Caco-2 (cell line): ENCODE measurements around the gene PQBP1. TPM values are rescaled to one million over a fixed set of nuclear protein-coding genes. Genes with fewer than 3 reads are reported as not detected.

Experiments
- BruUV-seq: library from RNA; stranded (reverse); fragments of 400-500 nt; replicated peaks from 2 replicates; lab custom pipeline; 2021; lab: Mats Ljungman, UMichigan
- CTCF ChIA-PET: fragments of 300-600 bp; sonication (Branson Sonifier 250); formaldehyde crosslinking; loops from one replicate; lab custom pipeline; 2022; ENCODE audit warnings: antibody characterized with exemption; lab: Charles Lee
- POLR2A ChIA-PET: fragments of 300-600 bp; sonication (Branson Sonifier 250); formaldehyde crosslinking; loops from one replicate; lab custom pipeline; 2022; ENCODE audit warnings: antibody characterized with exemption; lab: Charles Lee
- DNase-seq, 2 experiments: peaks; one replicate each; pipeline versions ENCODE4 v3.0.0 to v3.0.0-alpha.2; 2020 to 2022
- H3K27me3 ChIP-seq: replicated peaks from 2 replicates; pipeline ENCODE4 v1.6.0; 2011; ENCODE audit warnings: low read length; ENCODE audit not compliant: control insufficient read depth, insufficient read depth
- H3K36me3 ChIP-seq: 2 replicates; pipeline ENCODE4 v1.5.1; 2011; ENCODE audit warnings: low read length; ENCODE audit not compliant: control insufficient read depth, insufficient read depth
- H3K4me1 ChIP-seq: fragments of 250-450 bp; sonication (Bioruptor Pico); 2 replicates; pipeline ENCODE4 v1.5.1; 2020; ENCODE audit warnings: mild to moderate bottlenecking
- H3K4me3 ChIP-seq: 2 replicates; pipeline ENCODE4 v1.5.1; 2011; ENCODE audit warnings: low read depth, mild to moderate bottlenecking, control low read depth, low read length
- H3K9me3 ChIP-seq: fragments of 250-450 bp; sonication (Bioruptor Pico); 2 replicates; pipeline ENCODE4 v1.5.1; 2020; ENCODE audit warnings: mild to moderate bottlenecking, moderate library complexity
- H3K27ac Mint-ChIP-seq: one replicate; pipeline ENCODE4 v1.8.0; 2022; ENCODE audit warnings: mixed read lengths; ENCODE audit not compliant: unreplicated experiment
- H3K27me3 Mint-ChIP-seq: one replicate; pipeline ENCODE4 v1.8.0; 2022; ENCODE audit warnings: mixed read lengths; ENCODE audit not compliant: insufficient read depth, unreplicated experiment
- H3K36me3 Mint-ChIP-seq: one replicate; pipeline ENCODE4 v1.8.0; 2022; ENCODE audit warnings: mild to moderate bottlenecking, mixed read lengths; ENCODE audit not compliant: insufficient read depth, unreplicated experiment
- H3K4me1 Mint-ChIP-seq: one replicate; pipeline ENCODE4 v1.8.0; 2022; ENCODE audit warnings: low read depth, mixed read lengths; ENCODE audit not compliant: unreplicated experiment
- H3K4me3 Mint-ChIP-seq: one replicate; pipeline ENCODE4 v1.8.0; 2022; ENCODE audit warnings: mild to moderate bottlenecking, moderate library complexity, mixed read lengths; ENCODE audit not compliant: unreplicated experiment
- H3K9me3 Mint-ChIP-seq: one replicate; pipeline ENCODE4 v1.8.0; 2022; ENCODE audit warnings: mixed read lengths; ENCODE audit not compliant: unreplicated experiment
- intact Hi-C: fragments of 100-400 bp; cut with micrococcal nuclease; formaldehyde crosslinking; loops from one replicate; pipeline ENCODE4 v1.10.0; 2022; ENCODE audit not compliant: unreplicated experiment
- total RNA-seq: library from RNA; stranded (reverse); gene quantifications from 2 replicates; pipeline ENCODE4 v1.2.3, GENCODE V29; 2022
- TF ChIP-seq, protein P1 (sequence below), 2 experiments: fragments of 200-600 bp in 1 of 2; IDR thresholded peaks; 1 replicate in 1 of 2; 2 replicates in 1 of 2; pipeline versions ENCODE4 v1.5.1 to v1.8.0; 2011 to 2022; ENCODE audit warnings: antibody characterized with exemption in 1 of 2, control low read depth in 1 of 2, inconsistent platforms in 1 of 2, low read depth in 1 of 2, low read length in 1 of 2, mild to moderate bottlenecking in 1 of 2, moderate library complexity in 1 of 2; ENCODE audit not compliant: insufficient read depth in 1 of 2, severe bottlenecking in 1 of 2, unreplicated experiment in 1 of 2

Gene PQBP1
- total RNA-seq, 1 experiment from 2014 or later: 114 TPM

GRCh38 chrX:48892896-48893295 is 4.8 kb upstream of the PQBP1 start:
- Mint-ChIP-seq H3K9me3 (no peaks in the 10 kb centered on the region), H3K4me1 (peaks cover 9% of the 10 kb centered on the region), H3K27me3 (no peaks in the 10 kb centered on the region), H3K4me3 (no peak overlapping the region), H3K36me3 (peaks cover 24% of the 10 kb centered on the region), H3K27ac (no peak overlapping the region)
- Histone ChIP-seq H3K36me3 (no peaks in the 10 kb centered on the region), H3K9me3 (no peaks in the 10 kb centered on the region), H3K4me1 (no peaks in the 10 kb centered on the region), H3K27me3 (no peaks in the 10 kb centered on the region), H3K4me3 (no peak overlapping the region)
- ChIA-PET POLR2A (no interaction called here), CTCF (no interaction called here)
- BruUV-seq: no TSS peak
- intact Hi-C loops: no loop called here
- no peak for DNase-seq
- TF ChIP-seq, protein P1, sequence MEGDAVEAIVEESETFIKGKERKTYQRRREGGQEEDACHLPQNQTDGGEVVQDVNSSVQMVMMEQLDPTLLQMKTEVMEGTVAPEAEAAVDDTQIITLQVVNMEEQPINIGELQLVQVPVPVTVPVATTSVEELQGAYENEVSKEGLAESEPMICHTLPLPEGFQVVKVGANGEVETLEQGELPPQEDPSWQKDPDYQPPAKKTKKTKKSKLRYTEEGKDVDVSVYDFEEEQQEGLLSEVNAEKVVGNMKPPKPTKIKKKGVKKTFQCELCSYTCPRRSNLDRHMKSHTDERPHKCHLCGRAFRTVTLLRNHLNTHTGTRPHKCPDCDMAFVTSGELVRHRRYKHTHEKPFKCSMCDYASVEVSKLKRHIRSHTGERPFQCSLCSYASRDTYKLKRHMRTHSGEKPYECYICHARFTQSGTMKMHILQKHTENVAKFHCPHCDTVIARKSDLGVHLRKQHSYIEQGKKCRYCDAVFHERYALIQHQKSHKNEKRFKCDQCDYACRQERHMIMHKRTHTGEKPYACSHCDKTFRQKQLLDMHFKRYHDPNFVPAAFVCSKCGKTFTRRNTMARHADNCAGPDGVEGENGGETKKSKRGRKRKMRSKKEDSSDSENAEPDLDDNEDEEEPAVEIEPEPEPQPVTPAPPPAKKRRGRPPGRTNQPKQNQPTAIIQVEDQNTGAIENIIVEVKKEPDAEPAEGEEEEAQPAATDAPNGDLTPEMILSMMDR (IDR thresholded peaks at IDR 0.05; ENCODE audit: insufficient read depth in 1 of 2, low read depth in 1 of 2, low read length in 1 of 2, severe bottlenecking in 1 of 2, unreplicated experiment in 1 of 2): no peak

DNA sequence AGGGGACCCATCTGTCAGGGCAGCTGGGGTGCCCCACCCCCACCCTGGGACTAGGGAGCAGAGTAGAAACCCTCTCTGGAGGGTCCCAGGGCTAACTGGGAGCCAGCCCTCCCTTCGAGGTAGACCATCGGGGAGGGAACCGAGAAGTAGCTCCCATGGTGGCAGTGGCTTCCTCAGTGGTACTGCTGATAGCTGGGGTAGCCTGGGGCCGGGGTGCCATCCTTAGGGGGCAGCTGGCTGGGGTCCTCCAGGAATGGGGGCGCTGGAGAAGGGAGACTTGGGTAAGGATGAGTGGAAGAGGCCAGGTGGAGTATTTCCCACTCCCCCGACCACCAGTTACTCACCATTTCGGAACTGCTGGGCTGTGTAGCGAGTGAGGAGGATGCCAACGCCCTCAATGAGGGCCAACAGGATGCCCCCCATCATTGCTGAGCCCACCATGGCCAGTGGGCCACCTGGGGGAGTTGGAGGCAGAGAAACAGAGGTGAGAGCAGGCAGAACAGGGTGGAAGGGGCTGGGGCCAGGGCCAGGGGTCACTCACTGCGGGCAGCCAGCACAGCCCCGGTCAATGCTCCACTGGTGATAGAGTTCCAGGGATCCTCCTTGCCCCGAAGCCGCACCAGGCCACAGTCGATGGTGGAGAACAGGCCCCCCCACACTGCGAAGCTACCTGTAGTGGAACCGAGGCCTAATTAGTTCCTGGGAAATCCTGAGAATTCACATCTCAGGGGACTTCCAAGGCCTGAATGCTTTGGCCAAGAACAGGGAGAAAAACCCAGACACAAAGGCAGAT is 4.0 kb upstream of the PQBP1 start:
- Histone ChIP-seq H3K4me3 (no peak overlapping the region), H3K9me3 (no peaks in the 10 kb centered on the region), H3K4me1 (no peaks in the 10 kb centered on the region), H3K27me3 (no peaks in the 10 kb centered on the region), H3K36me3 (no peaks in the 10 kb centered on the region)
- no peak for DNase-seq
- no peaks in the 10 kb centered on the region for H3K27me3 Mint-ChIP-seq
- peaks cover 9% of the 10 kb centered on the region for H3K4me1 Mint-ChIP-seq
- no TSS peak for BruUV-seq
- ChIA-PET POLR2A (no interaction called here), CTCF (no interaction called here)
- TF ChIP-seq, protein P1 (IDR thresholded peaks at IDR 0.05; ENCODE audit: insufficient read depth in 1 of 2, low read depth in 1 of 2, low read length in 1 of 2, severe bottlenecking in 1 of 2, unreplicated experiment in 1 of 2): no peak
- H3K27ac Mint-ChIP-seq: no peak overlapping the region
- no peaks in the 10 kb centered on the region for H3K9me3 Mint-ChIP-seq
- intact Hi-C loops: no loop called here
- H3K4me3 Mint-ChIP-seq: no peak overlapping the region
- H3K36me3 Mint-ChIP-seq: peaks cover 30% of the 10 kb centered on the region

DNA sequence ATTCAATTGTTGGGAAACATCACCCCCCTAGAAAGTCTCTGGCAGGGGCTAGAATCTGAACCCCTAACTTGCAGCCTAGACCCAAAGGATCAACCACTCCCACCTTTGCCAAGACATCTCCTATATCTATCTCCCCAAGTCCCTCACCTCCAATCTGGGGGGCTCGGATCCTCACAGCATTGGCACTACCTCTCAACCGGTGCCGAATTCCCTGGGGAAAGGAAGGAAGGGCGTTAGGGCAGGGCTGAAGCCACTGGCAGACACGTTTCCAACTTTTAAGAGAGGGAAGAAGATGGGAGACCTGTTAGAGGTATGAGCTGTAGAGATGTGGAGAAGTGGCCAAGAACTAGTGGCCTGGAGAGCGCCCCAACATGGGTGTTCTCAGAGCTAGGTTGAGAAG is 2.8 kb upstream of the PQBP1 start:
- BruUV-seq: no TSS peak
- peaks cover 30% of the 10 kb centered on the region for H3K36me3 Mint-ChIP-seq
- no peaks in the 10 kb centered on the region for H3K9me3 ChIP-seq
- no peaks in the 10 kb centered on the region for H3K27me3 Mint-ChIP-seq
- POLR2A ChIA-PET: no interaction called here
- no peaks in the 10 kb centered on the region for H3K27me3 ChIP-seq
- H3K4me3 Mint-ChIP-seq: no peak overlapping the region
- DNase-seq: no peak
- no peak overlapping the region for H3K27ac Mint-ChIP-seq
- H3K4me1 Mint-ChIP-seq: peaks cover 9% of the 10 kb centered on the region
- intact Hi-C loops: loop anchor here (5.0 kb wide), 2 partner anchors 93 to 147 kb away; partner anchors contain the start of genes HDAC6 and TFE3
- H3K9me3 Mint-ChIP-seq: no peaks in the 10 kb centered on the region
- no peak overlapping the region for H3K4me3 ChIP-seq
- CTCF ChIA-PET: no interaction called here
- TF ChIP-seq, protein P1 (IDR thresholded peaks at IDR 0.05; ENCODE audit: insufficient read depth in 1 of 2, low read depth in 1 of 2, low read length in 1 of 2, severe bottlenecking in 1 of 2, unreplicated experiment in 1 of 2): no peak
- no peaks in the 10 kb centered on the region for H3K36me3 ChIP-seq
- no peaks in the 10 kb centered on the region for H3K4me1 ChIP-seq
